Measurements from ENCODE around the gene RPL10.

DNA sequence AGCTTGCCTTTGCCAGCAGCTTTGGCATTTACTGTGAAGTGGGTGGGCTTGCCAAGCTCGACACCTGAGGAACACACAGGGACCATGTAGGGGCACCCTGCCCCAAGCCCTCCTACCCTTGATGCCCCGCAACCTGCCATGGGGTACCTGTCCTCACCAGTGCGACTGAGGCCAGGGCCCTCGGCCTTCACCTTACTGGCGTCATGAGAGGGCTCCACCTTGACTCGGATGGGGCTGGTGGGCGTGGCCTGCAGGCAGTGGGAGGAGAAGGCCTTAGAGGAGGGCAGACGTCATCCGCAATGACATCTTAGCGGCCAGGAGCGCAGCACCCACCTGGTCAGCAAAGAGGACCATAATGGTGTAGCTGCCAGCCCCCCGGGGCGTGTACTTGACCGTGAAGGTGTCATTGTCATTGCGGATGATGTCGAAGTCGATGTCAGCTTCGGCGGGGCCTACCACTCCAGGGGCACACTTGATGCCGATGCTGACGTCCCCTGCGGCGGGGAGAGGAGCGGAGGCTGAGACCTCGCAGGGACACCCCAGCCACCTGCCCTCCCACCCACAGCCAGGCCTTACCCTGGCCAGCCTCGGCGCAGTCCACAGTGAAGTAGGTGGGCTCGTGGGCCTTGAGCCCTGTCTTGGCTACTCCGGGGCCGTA, 36.0 kb upstream of the RPL10 start:
- TF ChIP-seq, protein P1, sequence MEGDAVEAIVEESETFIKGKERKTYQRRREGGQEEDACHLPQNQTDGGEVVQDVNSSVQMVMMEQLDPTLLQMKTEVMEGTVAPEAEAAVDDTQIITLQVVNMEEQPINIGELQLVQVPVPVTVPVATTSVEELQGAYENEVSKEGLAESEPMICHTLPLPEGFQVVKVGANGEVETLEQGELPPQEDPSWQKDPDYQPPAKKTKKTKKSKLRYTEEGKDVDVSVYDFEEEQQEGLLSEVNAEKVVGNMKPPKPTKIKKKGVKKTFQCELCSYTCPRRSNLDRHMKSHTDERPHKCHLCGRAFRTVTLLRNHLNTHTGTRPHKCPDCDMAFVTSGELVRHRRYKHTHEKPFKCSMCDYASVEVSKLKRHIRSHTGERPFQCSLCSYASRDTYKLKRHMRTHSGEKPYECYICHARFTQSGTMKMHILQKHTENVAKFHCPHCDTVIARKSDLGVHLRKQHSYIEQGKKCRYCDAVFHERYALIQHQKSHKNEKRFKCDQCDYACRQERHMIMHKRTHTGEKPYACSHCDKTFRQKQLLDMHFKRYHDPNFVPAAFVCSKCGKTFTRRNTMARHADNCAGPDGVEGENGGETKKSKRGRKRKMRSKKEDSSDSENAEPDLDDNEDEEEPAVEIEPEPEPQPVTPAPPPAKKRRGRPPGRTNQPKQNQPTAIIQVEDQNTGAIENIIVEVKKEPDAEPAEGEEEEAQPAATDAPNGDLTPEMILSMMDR (IDR thresholded peaks at IDR 0.05) = no peak
- no peak for TF ChIP-seq POLR2A (IDR thresholded peaks at IDR 0.05)
